KOPT-K1 (cell line): Measurements from ENCODE around the gene TFCP2L1.
"Not testable (repeated sequence)": the region's sequence is repeated elsewhere in the genome, so short reads cannot be mapped to it uniquely, and the experiment has no call there.

Experiments
- H3K27ac ChIP-seq: fragments of 200-600 bp; sonication (generic); 2 replicates; pipeline ENCODE4 v1.5.1; 2016; ENCODE audit warnings: antibody characterized with exemption, mild to moderate bottlenecking, low read depth, low read length; ENCODE audit not compliant: poor library complexity, severe bottlenecking
- H3K36me3 ChIP-seq: fragments of 200-600 bp; sonication (generic); 2 replicates; pipeline ENCODE4 v1.5.1; 2017; ENCODE audit warnings: antibody characterized with exemption, mild to moderate bottlenecking, low read length, moderate library complexity; ENCODE audit not compliant: insufficient read depth
- H3K9me3 ChIP-seq: fragments of 200-600 bp; sonication (generic); 2 replicates; pipeline ENCODE4 v1.5.1; 2017; ENCODE audit warnings: antibody characterized with exemption, low read length, mild to moderate bottlenecking; ENCODE audit not compliant: insufficient read depth, poor library complexity, severe bottlenecking

TFCP2L1 gene, protein sequence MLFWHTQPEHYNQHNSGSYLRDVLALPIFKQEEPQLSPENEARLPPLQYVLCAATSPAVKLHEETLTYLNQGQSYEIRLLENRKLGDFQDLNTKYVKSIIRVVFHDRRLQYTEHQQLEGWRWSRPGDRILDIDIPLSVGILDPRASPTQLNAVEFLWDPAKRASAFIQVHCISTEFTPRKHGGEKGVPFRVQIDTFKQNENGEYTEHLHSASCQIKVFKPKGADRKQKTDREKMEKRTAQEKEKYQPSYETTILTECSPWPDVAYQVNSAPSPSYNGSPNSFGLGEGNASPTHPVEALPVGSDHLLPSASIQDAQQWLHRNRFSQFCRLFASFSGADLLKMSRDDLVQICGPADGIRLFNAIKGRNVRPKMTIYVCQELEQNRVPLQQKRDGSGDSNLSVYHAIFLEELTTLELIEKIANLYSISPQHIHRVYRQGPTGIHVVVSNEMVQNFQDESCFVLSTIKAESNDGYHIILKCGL

DNA sequence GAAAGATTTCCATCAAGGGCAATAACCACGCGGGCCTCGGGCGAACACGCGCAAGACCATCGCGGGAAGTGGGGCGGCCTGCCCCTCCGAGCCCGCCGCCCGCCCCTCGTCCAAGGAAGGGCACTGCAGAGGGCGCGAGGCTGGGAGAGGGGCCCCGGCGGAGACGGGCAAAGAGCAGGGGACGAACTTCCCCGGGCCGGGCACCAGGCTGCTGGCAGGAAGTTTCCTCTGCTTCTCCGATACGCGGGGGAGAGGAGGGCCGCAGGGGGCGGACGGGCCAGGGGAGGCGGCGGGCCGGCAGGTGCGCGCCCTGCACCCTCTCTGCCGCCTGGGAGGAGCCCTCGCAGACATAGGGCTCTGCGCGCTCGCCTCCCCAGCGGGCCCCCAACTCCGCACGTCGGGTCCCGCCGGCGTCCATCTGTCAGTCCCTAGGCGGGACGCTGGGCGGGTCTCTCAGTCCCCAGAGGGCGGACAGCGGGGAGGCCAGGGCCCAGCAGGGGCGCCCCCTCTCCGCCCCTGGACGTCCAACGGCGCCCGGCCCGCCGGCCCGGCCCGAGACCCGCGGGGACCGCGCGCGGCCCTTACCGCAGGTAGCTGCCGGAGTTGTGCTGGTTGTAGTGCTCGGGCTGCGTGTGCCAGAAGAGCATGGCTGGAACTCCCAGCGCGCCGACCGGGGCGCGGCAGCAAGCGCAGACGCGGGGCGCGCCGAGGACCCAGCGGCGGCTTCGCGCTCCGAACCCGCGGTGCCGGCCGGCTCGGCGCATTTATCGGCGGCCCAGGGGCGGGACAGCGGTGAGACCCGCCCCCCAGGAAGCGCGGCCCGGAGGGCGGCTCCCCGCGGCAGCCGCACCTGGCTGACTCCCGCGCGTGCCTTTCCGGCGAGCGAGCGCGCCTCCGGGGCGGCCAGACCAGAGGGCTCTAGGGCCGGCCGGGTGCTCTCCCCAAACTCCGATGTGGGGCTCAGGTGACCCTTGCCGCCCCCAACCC is at the start of gene TFCP2L1:
TSS of gene TFCP2L1 (minus strand) at position 740 of the 987 bp plus-strand sequence. CDS start at position 647, 93 bp downstream.
- Histone ChIP-seq H3K9me3 (no peaks in the 10 kb centered on the region), H3K36me3 (no peaks in the 10 kb centered on the region), H3K27ac (no peak within 1 kb of the TSS)

DNA sequence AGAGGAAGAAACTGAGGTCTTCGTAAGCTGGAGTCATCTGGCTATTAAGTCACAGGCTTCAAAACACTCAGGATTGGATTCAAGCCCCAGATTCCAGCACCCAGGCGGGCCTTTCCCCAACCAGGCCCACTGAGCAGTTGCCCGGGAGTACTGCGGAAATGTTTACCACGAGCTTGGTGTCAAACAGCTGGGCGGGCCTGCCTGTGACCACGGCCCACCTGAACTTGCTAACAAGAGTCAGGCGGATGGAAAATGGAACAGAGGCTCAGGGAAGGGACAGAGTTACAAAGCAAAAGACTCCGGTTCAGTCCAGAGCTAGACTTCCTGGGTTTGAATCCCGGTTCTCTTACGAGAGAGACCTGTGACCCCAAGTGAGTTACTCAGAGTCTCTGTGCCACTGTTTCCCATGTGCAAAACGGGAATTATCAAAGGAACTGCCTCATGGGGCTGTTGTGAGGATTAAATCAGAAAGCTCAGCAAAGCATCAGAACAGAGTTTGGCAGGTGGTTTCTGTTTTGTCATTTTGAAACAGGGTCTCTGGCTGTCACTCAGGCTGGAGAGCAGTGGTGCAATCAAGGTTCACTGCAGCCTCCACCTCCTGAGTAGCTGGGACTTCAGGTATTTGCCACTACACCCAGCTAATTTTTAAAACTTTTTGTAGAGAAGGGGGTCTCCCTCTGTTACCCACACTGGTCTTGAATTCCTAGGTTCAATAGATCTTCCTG is 49.0 kb upstream of the TFCP2L1 start:
- Histone ChIP-seq H3K9me3 (no peaks in the 10 kb centered on the region), H3K27ac (no peak overlapping the region)

DNA sequence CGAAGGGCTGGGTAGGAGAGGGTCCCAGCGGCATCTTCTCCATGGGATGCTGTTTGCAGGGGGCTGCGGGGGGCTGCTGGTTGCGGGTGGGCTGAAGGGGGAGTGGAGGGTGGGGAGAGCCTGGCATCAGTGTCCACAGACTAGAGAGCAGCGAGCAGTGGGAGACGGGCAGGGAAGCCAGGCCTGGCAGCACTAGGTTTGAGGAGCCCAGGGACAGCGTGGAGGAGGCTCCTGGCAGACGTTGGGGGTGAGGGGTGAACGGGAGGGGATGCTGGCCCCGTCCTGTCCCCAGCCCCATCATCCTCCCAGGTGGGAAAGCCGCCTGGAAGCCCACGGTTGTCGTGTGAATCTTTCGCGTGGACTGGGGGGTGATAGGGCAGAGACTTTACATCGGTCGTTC is 48.2 kb upstream of the TFCP2L1 start:
- H3K9me3 ChIP-seq, result no peaks in the 10 kb centered on the region
- H3K36me3 ChIP-seq, result peaks cover 7% of the 10 kb centered on the region
- no peak overlapping the region for H3K27ac ChIP-seq

More for the DNA sequence above, 49.0 kb upstream of the TFCP2L1 start:
- H3K36me3 ChIP-seq, result peaks cover 15% of the 10 kb centered on the region

DNA sequence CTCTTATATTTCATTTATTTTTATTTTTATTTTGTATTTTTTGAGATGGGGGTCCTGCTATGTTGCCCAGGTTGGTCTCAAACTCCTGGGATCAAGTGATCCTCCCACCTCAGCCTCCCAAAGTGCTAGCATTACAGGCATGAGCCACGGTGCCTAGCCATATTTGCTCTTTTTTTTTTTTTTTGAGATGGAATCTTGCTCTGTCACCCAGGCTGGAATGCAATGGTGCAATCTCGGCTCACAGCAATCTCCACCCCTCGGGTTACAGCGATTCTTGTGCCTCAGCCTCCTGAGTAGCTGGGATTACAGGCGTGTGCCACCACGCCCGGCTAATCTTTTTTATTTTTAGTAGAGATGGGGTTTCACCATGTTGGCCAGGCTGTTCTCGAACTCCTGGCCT is 46.3 kb upstream of the TFCP2L1 start:
- not testable (repeated sequence) for H3K27ac ChIP-seq

DNA sequence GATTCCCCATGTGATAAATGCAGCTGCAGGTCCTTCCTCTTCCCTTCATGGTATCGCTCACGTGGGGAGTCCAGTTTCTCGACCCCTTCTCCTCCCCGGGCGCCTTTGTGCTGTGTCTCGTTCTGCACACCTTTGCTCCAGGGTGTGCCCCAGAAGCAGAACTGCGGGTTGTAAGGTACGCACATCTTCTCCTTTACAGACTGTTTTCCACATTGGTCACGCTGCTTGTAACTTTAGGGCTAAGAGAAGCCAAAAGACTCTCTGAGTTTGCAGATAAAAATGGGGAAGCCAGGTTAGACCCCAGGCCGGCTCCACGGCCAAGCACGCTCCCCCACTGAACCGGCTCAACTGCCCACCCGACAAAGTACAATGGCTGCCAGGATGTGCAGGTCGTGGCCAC is 45.9 kb upstream of the TFCP2L1 start:
- no peaks in the 10 kb centered on the region for H3K9me3 ChIP-seq

More for the DNA sequence above, 46.3 kb upstream of the TFCP2L1 start:
- not testable (repeated sequence) for H3K9me3 ChIP-seq, H3K36me3 ChIP-seq

DNA sequence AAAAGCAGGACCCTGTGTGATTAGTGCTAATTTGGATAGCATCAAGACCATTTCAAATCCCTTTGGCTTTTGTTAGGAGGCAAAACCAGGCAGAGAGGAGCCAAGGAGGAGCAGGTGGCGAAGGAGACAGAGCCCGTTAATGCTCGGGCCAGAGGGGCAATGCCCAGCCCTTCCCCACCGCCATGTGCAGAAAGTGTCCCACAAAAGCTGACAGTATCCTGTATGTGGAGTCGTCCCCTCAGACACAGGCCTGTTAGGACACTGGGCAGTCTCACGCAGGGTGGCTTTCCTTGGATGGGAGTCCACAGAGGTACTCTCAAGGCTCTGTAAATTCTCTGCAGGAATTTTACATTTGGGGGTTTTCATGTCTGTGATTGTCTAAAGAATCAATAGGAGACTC is 44.8 kb upstream of the TFCP2L1 start:
- Histone ChIP-seq H3K36me3 (no peaks in the 10 kb centered on the region), H3K27ac (no peak overlapping the region), H3K9me3 (no peaks in the 10 kb centered on the region)

More for the DNA sequence above, 45.9 kb upstream of the TFCP2L1 start:
- Histone ChIP-seq H3K36me3 (no peaks in the 10 kb centered on the region), H3K27ac (no peak overlapping the region)

DNA sequence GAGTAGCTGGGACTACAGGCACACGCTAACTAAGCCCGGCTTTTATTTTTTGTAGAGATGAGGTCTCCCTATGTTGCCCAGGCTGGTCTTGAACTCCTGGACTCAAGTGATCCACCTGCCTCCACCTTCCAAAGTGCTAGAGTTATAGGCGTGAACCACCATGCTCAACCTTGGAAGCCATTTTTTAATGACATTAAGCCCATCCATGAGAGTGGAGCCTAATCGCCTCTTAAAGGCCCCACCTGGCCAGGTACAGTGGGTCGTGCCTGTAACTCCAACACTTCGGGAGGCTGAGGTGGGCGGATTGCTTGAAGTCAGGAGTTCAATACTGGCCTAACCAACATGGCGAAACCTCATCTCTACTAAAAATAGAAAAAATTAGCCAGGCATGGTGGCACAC is 41.6 kb upstream of the TFCP2L1 start:
- no peaks in the 10 kb centered on the region for H3K9me3 ChIP-seq
- no peak overlapping the region for H3K27ac ChIP-seq
- no peaks in the 10 kb centered on the region for H3K36me3 ChIP-seq

DNA sequence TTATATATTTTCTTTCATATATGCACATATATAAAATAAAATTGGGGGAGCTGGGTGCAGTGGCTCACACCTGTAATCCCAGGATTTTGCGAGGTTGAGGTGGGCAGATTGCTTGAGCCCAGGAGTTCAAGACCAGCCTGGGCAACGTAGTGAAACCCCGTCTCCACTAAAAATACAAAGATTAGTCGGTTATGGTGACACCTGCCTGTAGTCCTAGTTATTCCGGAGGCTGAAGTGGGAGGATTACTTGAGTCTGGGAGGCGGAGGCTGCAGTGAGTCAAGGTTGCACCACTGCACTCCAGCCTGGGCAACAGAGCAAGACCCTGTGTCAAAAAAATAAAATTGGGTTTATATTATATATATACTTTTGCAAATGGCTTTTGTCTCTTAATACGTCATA is 39.6 kb upstream of the TFCP2L1 start:
- Histone ChIP-seq H3K36me3 (no peaks in the 10 kb centered on the region), H3K27ac (no peak overlapping the region), H3K9me3 (no peaks in the 10 kb centered on the region)

DNA sequence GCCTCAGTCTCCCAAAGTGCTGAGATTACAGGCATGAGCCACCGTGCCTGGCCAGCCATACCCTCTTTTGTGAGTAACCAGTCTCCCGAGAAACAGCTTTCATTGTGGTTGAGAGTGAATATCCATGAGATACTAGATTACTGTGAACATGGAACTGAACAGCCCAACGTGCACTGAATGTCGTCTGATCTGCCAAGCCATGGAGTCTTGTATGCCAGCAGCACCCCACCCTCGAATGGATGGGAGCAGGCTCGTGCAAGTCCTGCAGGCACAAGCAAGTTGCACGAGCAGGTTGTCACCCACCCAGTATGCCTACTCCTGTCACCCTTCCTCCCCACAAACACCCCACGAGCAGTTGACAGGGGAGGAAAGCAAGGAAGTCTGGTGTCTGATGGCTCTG is 36.5 kb upstream of the TFCP2L1 start:
- Histone ChIP-seq H3K27ac (no peak overlapping the region), H3K36me3 (no peaks in the 10 kb centered on the region), H3K9me3 (no peaks in the 10 kb centered on the region)

DNA sequence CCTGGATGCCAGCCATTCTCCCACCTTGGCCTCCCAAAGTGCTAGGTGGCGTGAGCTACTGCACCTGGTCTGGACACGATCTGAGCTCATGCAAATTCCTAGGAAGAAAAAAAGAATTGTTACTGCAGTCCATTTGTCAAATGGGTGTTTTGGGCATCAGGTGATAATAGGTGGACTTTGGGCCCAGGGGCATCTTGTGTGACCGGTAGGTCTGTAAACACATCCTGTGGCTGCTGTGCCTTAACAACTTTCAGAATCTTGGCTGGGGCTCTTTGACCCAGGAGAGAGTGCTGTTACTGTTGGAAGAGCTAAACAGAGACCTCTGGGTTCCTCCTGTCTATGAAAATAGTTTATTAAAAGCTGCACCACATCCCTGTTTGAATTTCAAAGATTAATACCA is 34.9 kb upstream of the TFCP2L1 start:
- H3K27ac ChIP-seq, result no peak overlapping the region
- H3K36me3 ChIP-seq, result no peaks in the 10 kb centered on the region
- no peaks in the 10 kb centered on the region for H3K9me3 ChIP-seq

DNA sequence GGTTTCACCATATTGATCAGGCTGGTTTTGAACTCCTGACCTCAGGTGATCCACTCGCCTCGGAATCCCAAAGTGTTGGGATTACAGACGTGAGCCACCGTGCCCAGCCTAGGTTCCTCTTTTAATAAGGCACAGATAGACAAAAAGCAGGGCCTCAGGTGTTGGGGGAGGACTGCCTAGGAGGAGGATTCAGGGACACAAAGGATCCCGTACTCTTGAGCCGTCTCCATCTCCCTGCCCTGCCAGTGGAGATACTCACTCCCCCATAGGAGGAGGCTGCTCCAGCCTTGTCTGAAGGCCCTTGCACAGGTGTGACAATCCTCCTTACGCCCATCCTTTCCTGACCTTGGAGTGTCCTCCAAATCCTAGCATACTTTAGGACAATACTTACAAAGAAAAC is 32.0 kb upstream of the TFCP2L1 start:
- no peaks in the 10 kb centered on the region for H3K9me3 ChIP-seq

DNA sequence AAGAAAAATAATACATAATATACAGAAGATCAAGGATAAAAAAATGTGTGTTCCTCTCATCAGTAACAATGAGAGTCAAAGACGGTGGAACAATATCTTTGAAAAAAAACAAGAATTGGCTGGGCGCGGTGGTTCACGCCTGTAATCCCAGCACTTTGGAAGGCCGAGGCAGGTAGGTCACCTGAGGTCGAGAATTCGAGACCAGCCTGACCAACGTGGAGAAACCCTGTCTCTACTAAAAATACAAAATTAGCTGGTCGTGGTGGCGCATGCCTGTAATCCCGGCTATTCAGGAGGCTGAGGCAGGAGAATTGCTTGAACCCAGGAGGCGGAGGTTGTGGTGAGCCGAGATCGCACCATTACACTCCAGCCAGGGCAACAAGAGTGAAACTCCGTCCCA is 28.7 kb upstream of the TFCP2L1 start:
- H3K27ac ChIP-seq, H3K36me3 ChIP-seq, H3K9me3 ChIP-seq: not testable (repeated sequence)

More for the DNA sequence above, 32.0 kb upstream of the TFCP2L1 start:
- Histone ChIP-seq H3K36me3 (no peaks in the 10 kb centered on the region), H3K27ac (no peak overlapping the region)

DNA sequence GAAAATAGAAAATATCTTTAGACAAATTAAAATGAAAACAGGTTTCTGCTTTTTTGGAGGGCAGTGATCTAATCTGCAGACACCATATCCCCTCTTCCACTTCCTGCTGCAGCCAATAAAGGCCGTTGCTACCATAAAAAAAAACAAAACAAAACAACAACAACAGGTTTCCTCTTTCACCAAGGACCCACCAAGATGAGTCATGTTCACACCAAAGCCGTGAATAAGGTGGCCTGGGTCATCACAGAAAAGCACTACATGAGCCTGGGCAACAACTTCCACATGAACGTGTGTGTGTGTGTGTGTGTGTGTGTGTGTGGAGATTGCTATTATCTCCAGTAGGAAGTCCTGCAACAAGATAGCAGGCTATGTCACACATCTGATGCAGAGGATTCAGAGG is 24.8 kb upstream of the TFCP2L1 start:
- Histone ChIP-seq H3K27ac (no peak overlapping the region), H3K36me3 (no peaks in the 10 kb centered on the region), H3K9me3 (no peaks in the 10 kb centered on the region)

DNA sequence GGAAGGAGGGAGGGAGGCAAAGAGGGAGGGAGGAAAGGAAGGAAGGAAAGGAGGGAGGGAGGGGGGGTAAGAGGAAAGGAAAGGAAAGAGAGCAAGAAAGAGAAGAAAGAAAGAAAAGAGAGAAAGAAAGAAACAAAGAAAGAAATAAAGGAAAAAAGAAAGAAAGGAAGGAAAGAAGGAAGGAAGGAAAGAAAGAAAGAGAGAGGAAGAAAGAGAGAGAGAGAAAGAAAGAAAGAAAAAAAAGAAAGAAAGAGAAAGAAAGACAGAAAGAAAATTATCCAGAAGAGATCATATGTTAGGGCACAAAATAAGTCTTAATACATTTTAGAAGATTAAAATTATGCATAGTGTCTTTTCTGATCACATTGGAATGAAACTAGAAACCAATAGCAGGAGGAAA is 24.3 kb upstream of the TFCP2L1 start:
- Histone ChIP-seq H3K36me3 (no peaks in the 10 kb centered on the region), H3K27ac (no peak overlapping the region), H3K9me3 (no peaks in the 10 kb centered on the region)

DNA sequence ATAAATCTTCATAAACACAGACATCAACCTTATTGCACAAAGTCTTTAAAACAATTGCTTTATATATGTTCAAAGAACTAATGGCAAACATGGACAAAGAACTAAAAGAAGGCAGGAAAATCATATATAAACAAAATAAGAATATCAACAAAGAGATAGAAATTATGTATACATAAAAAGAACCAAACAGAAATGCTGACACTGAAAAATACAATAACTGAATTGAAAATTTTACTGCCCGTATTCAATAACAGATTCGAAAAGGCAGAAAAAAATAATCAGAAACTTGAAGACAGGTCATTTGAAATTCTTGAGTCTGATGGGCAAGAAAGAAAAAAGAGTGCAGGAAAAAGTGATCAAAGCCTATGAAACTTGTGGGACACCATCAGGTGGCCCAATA is 22.0 kb upstream of the TFCP2L1 start:
- Histone ChIP-seq H3K9me3 (no peaks in the 10 kb centered on the region), H3K36me3 (no peaks in the 10 kb centered on the region), H3K27ac (no peak overlapping the region)
